HG03139 (cell line): ENCODE measurements around the gene PROB1.
"Not testable (repeated sequence)": the region's sequence is repeated elsewhere in the genome, so short reads cannot be mapped to it uniquely, and the experiment has no call there.

Experiments
- ATAC-seq: cut with Tn5 transposase; IDR thresholded peaks from one replicate; pipeline ENCODE4 v1.9.1; 2021; ENCODE audit not compliant: unreplicated experiment

The PROB1 gene

GRCh38 chr5:139379626-139380449 lies 15.1 kb downstream of the PROB1 start:
- no peak for ATAC-seq

- no peak for ATAC-seq
These were observed 16.0 kb downstream of the PROB1 start for GRCh38 chr5:139378941-139379361.

GRCh38 chr5:139378101-139378825 lies 16.6 kb downstream of the PROB1 start:
- no peak for ATAC-seq

- no peak for ATAC-seq
These were observed 17.7 kb downstream of the PROB1 start for GRCh38 chr5:139377226-139377625.

DNA sequence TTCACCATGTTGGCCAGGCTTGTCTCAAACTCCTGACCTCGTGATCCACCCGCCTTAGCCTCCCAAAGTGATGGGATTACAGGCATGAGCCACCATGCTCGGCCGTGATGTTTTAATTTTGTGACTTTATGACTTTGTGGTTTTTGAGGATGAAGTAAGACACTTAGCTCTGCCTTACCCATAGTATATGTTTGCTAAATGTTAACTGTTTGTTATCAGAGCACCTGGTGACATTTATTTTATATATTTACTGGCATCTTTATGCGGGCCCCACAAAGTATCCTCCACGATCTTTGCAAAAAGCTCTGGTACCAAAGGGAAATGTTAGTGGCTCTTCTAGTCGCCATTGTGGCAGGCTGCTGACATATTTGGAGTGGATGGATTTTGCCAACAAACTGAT lies 18.5 kb downstream of the PROB1 start:
- ATAC-seq: no peak

GRCh38 chr5:139374909-139375308 lies 20.0 kb downstream of the PROB1 start:
- ATAC-seq: no peak

GRCh38 chr5:139371482-139372435 lies 23.1 kb downstream of the PROB1 start:
- ATAC-seq: no peak

GRCh38 chr5:139369181-139369580 lies 25.7 kb downstream of the PROB1 start:
- ATAC-seq: no peak

- no peak for ATAC-seq
These were observed 26.3 kb downstream of the PROB1 start for GRCh38 chr5:139368613-139369012.

GRCh38 chr5:139364466-139364865 lies 30.4 kb downstream of the PROB1 start:
- no peak for ATAC-seq

GRCh38 chr5:139363937-139364336 lies 31.0 kb downstream of the PROB1 start:
- ATAC-seq: no peak

GRCh38 chr5:139361835-139362429 lies 33.0 kb downstream of the PROB1 start:
- ATAC-seq: no peak

- ATAC-seq: no peak
These were observed 34.5 kb downstream of the PROB1 start for GRCh38 chr5:139360384-139360783.

- ATAC-seq: no peak
These were observed 36.8 kb downstream of the PROB1 start for GRCh38 chr5:139358064-139358463.

DNA sequence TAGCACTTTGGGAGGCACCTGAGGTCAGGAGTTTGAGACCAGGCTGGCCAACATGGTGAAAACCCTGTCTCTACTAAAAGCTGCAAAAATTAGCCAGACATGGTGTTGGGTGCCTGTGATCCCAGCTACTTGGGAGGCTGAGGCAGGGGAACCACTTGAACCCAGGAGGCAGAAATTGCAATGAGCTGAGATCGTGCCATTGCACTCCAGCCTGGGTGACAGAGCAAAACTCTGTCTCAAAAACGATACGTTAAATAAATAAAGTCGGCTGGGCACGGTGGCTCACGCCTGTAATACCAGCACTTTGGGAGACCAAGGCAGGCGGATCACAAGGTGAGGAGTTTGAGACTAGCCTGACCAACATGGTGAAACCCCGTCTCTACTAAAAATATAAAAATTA lies 39.0 kb downstream of the PROB1 start:
- ATAC-seq: not testable (repeated sequence)

GRCh38 chr5:139354186-139354585 lies 40.7 kb downstream of the PROB1 start:
- no peak for ATAC-seq

DNA sequence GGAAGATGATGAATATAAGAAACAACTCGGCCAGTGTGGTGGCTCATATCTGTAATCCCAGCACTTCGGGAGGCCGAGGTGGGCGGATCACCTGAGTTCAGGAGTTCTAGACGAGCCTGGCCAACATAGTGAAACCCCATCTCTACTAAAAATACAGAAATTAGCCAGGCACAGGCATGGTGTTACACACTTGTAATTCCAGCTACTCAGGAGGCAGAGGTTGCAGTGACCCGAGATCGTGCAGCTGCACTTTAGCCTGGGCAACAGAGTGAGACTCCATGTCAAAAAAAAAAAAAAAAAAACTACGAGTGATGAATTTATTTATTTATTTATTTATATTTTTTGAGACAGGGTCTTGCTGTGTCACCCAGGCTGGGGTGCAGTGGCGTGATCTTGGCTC lies 47.0 kb downstream of the PROB1 start:
- not testable (repeated sequence) for ATAC-seq

- not testable (repeated sequence) for ATAC-seq
These were observed 49.5 kb downstream of the PROB1 start for GRCh38 chr5:139345442-139345841.

DNA sequence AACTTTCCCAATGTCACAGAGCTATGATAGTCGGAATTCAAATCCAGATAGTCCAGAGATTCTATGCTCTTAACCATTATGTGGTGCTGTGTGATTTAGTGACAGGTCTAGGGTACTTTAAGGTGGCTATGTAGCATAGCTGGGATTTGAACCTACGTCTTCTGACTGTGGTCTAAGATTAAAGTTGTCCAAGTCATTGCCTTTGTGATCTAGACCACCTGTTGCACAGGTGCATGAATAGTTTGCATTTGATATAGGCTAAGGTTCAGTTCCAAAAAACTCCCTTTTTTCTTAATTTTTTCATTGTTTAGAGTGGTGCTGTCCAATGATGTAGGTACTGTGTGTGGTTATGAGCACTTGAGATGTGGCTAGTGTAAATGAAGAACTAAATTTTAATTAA lies 50.7 kb downstream of the PROB1 start:
- no peak for ATAC-seq

DNA sequence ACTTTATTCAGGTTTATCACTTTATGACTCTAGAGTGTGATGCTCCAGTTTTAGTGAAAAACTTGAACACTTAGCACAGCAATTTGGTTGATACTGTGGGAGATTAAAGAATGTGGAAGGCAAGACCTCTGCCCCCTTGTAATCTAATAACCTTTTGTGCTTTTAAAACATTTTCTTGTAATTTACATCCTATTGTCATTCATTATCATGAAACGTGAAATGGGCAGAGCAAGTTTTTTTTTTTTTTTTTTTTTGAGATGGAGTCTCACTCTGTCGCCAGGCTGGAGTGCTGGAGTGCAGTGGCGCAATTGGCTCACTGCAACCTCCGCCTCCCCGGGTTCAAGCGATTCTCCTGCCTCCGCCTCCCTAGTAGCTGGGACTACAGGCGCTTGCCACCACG lies 51.4 kb downstream of the PROB1 start:
- no peak for ATAC-seq

DNA sequence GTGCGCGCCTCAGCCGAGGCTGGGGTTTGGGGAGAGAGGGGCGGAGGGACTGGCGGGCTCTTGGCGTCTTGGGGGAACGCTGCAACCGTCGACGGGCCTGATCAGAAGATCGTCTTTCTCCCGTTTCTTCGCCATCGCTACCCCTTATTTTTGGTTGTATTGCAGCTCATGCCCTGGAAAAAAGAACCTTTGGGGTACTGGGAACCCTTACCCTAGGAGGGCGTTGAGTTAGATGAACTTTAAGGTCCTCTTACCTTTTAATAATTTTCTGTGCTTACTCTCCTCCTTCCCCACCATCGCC lies 52.5 kb downstream of the PROB1 start:
- ATAC-seq: peak; percentile 39
